Measurements from ENCODE around the gene FARS2.

DNA sequence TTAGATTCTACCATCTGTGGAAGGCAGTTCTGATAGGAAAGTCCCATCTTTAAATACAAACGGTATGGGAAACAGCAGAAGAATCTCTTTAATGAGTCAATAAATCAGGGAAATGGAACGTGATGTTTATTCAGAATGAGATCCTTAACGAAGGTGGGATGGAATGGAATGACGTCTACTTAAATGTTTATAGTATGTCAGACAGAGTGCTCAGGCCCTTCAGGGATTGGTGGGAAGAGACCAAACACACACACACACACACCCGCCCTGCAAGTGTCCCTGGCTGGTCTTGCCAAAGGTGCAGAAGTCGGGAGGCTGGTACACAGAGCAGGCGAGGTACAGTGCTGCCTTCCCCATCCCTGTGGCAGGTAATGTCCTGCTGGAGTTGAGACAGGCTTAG is 164.0 kb downstream of the FARS2 start:
- TF ChIP-seq, protein P1, sequence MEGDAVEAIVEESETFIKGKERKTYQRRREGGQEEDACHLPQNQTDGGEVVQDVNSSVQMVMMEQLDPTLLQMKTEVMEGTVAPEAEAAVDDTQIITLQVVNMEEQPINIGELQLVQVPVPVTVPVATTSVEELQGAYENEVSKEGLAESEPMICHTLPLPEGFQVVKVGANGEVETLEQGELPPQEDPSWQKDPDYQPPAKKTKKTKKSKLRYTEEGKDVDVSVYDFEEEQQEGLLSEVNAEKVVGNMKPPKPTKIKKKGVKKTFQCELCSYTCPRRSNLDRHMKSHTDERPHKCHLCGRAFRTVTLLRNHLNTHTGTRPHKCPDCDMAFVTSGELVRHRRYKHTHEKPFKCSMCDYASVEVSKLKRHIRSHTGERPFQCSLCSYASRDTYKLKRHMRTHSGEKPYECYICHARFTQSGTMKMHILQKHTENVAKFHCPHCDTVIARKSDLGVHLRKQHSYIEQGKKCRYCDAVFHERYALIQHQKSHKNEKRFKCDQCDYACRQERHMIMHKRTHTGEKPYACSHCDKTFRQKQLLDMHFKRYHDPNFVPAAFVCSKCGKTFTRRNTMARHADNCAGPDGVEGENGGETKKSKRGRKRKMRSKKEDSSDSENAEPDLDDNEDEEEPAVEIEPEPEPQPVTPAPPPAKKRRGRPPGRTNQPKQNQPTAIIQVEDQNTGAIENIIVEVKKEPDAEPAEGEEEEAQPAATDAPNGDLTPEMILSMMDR (CRISPR knock-in tag; IDR thresholded peaks at IDR 0.05): no peak
- TF ChIP-seq SRSF1 (optimal IDR thresholded peaks at IDR 0.05; ENCODE audit: low read depth, low read length): no peak

All from HepG2 (cell line).